ENCODE data around the gene GGN.

DNA sequence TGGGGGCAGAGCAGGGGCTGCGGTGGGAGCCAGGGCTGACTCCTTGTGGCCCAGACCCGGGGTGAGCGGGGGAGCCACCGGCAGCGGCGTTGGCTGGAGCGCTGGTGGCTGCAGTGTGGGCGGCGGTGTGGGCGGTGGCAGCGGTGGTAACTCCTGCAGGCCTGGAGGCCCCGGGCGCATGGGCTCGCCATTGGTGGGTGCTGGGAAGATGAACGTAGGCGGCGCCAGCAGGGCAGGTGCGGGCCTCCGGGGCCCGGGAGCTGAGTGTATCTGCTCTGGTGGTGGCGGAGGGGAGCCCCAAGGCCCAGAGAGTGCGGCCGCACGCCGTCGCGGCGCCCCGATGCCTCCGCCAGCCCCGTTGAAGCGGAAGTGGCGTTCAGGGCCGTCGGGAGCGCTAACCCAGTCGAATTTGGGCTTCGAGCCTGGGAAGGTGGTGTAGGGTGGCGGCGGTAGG is 2.0 kb downstream of the GGN start:
- no peak for TF ChIP-seq CTCF (conservative IDR thresholded peaks at IDR 0.05; ENCODE audit: low read depth, low read length)
- no peak for TF ChIP-seq EZH2 (IDR thresholded peaks at IDR 0.05; ENCODE audit: low read length, unreplicated experiment)

Measured in PC-3 (cell line).